Measurements from ENCODE around the gene THAP6.
A peak's percentile ranks its signal among the peaks of the same experiment; 100 is the strongest.
"Not testable (repeated sequence)": the region's sequence is repeated elsewhere in the genome, so short reads cannot be mapped to it uniquely, and the experiment has no call there.

Gene THAP6

DNA sequence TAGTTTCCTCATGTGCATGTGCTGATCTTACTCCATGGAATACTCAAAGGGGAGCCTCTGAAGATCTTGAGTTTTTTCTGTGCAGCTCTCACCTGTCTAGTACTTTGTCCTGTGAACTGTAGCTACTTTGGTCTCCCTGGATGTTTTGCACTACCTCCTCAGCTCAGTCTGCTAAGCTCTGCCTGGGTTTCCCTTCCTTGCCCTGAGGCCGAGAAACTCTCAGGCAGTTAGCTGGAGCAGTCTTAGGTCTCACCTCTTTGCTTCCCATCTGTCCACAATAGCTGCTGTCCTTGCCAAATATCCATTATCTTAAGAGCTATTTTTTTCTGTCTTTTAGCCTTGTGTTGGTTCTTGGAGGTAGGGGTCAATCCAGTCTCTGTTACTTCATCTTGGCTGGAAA lies 11.6 kb downstream of the THAP6 start:
- DNase-seq (ENCODE audit: low read depth in 2 of 2), result no peak

DNA sequence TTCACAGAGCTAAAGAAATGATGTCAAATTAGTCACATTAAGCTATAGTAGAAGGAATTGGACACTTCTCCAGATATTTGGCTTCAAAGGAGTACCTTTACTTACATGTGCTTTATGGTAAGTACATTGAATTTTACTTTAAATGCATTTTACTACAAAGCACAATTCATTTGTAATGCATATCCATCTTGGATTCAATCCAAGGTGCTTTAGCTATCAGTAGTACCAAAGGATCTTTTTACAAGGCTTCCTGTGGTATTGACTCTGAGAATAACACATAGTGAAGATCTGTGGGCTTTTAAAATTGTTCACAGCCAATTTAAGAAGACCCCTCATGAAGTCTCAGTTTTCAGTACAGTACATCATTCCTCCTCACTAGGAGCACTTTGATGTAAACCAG lies 13.2 kb downstream of the THAP6 start:
- DNase-seq (ENCODE audit: low read depth in 2 of 2), result no peak

DNA sequence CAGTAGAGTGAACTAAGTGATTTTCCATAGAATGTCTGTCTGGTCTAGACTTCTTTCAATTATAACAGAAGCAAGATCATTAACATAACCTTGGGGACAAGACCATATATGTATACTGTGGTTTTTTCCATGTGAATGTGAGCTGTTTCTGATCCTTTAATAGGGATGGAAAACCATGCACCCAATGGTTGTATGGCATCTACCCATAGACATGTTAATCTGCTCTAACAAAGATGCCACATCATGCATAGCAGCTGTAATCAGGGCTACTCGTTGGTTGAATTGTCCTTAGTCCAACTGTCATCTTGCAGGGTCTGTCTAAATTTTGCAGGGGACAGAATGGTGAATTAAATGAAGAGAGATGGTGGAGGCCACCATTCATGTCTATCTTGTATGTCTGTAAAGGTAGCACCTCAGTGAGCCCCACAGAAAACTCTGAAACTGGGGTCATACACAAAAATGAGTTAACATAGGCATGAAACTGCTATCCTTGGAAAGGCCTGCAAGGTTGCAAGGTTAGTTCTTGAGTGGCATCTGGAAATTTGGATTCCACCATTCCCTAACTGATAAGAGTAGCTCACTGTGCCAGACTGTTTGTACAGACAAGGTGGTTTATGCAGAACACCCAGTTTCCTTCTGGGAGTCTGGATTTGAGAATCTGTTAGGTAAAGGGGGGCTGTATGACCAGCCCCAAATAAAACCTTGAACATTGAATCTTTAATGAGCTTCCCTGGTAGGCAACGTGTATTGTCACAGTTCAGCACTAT lies 16.5 kb downstream of the THAP6 start:
- DNase-seq (ENCODE audit: low read depth in 2 of 2), result no peak

DNA sequence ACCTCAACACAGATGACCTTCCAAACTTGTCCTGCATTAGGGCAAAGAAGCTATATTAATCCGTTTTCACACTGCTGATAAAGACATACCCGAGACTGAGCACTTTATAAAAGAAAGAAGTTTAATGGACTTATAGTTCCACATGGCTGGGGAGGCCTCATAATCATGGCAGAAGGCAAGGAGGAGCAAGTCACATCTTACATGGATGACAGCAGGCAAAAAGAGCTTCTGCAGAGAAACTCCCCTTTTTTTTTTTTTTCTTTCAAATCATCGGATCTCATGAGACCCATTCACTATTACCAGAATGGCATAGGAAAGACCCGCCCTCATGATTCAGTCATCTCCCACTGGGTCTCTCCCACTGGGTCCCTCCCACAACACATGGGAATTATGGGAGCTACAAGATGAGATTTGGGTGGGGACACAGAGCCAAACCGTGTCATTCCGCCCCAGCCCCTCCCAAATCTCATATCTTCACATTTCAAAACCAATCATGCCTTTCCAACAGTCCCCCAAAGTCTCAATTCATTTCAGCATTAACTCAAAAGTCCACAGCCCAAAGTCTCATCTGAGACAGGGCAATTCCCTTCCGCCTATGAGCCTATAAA lies 17.4 kb downstream of the THAP6 start:
- not testable (repeated sequence) for DNase-seq (ENCODE audit: low read depth in 2 of 2)

DNA sequence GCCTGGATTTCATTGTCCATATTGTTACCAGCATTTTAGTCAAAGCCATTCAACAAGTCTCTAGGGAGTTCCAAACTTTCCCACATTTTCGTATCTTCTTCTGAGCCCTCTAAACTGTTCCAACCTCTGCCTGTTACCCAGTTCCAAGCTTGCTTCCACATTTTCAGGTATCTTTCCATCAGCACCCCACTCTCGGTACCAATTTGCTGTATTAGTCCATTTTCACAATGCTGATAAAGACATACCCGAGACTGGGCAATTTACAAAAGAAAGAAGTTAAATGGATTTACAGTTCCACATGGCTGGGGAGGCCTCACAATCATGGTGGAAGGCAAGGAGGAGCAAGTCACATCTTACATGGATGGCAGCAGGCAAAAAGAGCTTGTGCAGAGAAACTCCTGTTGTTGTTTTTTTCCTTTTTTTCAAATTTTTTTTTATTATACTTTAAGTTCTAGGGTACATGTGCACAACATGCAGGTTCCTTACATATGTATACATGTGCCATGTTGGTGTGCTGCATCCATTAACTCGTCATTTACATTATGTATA lies 19.1 kb downstream of the THAP6 start:
- not testable (repeated sequence) for DNase-seq (ENCODE audit: low read depth in 2 of 2)

DNA sequence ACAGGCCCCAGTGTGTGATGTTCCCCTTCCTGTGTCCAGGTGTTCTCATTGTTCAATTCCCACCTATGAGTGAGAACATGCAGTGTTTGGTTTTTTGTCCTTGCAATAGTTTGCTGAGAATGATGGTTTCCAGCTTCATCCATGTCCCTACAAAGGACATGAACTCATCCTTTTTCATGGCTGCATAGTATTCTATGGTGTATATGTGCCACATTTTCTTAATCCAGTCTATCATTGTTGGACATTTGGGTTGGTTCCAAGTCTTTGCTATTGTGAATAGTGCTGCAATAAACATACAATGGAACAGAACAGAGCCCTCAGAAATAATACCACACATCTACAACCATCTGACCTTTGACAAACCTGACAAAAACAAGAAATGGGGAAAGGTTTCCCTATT lies 19.7 kb downstream of the THAP6 start:
- DNase-seq (ENCODE audit: low read depth in 2 of 2), result not testable (repeated sequence)

DNA sequence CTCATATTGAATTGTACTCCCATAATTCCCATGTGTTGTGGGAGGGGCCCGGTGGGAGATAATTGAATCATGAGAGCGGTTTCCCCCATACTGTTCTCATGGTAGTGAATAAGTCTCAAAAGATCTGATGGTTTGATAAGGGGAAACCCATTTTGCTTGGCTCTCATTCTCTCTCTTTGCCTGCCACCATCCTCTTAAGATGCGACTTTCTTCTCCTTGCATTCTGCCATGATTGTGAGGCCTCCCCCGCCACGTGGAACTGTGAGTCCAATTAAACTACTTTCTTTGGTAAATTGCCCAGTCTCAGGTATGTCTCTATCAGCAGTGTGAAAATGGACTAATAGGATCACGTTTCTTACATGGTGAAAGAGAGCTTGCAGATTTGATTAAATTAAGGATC lies 23.0 kb downstream of the THAP6 start:
- DNase-seq (ENCODE audit: low read depth in 2 of 2), result not testable (repeated sequence)

DNA sequence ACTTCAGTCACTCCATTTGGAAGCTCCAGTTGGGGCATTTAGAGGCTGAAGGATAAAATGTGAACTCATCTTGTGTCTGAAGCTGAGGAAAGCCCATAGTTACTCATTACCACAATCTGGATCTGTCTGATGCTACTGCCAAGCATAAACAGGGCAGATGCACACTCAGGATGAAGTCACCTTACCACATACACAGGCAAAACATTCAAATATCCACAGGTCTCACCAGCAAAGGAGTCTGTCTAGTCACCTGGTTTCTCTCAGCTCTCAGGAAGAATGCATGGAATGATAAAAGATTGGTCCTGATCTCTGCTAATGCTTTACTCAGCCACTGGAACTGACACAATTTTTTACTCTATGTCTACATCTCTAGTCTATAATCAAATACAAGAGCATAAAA lies 28.6 kb downstream of the THAP6 start:
- DNase-seq (ENCODE audit: low read depth in 2 of 2), result no peak

DNA sequence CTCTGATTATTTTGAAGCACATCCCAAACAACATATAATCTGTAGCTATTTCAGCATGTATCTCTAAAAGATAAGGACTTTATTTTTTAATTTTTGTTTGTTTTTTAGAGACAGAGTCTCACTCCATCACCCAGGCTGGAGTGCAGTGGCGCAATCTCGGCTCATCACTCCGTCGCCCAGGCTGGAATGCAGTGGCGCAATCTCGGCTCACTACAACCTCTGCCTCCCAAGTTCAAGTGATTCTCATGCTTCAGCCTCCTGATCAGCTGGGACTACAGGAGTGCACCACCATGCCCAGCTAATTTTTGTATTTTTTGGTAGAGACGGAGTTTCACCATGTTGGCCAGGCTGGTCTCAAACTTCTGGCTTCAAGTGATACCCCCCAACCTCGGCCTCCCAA lies 29.9 kb downstream of the THAP6 start:
- not testable (repeated sequence) for DNase-seq (ENCODE audit: low read depth in 2 of 2)

DNA sequence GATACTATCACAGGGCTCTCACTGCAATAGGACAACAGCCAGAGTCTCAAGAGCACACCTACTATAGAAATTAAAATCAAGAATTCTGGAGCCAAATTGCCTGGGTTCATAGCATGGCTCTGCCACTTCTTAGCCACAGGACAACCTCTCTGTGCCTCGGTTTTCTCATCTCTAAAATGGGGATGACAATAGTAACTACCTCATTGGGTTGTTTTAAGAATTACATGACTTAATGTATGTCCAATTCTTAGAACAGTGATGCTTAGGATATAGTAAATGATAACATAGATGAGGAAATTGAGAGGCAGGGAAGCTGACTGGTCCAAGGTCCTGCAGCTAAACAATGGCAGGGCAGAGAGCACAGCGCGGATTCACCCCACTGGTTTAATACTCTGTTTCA lies 30.6 kb downstream of the THAP6 start:
- DNase-seq (ENCODE audit: low read depth in 2 of 2), result no peak

DNA sequence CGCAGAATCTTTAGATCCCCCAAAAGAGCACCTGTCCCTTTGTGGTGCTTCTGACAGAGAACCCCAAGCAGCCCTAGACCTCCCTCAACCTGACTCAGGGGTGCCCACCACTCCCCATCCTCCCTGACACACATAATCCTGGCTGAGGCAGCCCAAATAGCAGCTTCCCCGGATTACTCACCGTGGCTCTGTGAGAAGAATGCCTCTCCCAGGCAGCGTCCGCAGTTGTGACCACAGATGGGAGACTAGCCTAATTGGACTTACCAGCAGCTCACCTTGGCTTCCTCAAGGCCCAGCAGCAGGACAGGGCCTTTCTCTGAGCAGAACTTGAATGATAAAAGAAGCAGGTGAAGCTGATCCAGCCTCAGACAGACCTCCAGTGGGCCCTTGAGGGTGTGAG lies 31.3 kb downstream of the THAP6 start:
- DNase-seq (ENCODE audit: low read depth in 2 of 2), result no peak

DNA sequence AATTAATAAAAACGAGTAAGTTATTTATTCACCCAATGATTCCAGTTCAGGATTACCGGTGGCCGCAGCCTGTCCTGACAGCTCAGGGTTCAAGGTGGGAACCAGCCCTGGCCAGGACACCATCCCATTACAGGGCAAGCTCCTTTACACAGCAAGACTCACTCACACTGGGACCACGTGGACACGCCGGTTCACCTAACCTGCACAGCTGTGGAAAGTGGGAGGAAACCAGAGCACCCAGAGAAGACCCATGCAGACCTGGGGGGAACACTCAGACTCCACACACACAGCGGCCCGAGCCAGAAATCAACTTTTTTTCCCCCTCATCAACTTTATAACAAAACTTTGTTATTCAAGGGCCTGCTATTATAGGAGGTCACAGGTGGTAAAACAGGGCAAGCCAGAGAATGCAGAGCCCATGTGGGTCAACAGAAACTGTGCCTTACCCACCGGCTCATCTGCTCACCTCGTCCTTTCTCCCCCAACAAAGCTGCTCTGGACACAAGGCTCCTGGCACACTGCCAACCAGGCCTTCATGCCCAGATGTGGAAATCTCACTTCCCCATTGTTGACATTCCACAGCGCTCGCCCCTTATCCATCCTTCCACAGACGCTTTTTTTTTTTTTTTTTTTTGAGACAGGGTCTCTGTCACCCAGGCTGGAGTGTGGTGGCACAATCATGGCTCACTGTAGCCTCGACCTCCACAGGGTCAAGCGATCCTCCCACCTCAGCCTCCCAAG lies 33.5 kb downstream of the THAP6 start:
- no peak for DNase-seq (ENCODE audit: low read depth in 2 of 2)

DNA sequence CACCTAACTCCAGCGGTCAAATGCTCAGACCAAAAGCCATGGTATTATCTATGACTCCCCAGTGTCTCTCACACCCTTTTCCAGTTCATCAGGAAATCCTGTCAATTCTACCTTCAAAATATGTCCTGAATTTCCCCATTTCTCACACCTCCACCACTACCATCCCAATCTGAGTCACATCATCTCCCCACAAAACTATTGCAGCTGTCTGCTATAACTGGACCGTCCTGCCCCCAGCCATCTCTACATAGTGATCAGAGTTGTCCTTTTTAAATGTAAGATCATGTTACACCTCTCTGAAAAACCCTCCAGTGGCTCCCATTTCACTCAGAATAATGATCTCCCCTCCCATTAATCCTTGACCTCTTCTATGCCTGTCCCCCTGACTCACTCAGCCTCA lies 34.7 kb downstream of the THAP6 start:
- no peak for DNase-seq (ENCODE audit: low read depth in 2 of 2)

DNA sequence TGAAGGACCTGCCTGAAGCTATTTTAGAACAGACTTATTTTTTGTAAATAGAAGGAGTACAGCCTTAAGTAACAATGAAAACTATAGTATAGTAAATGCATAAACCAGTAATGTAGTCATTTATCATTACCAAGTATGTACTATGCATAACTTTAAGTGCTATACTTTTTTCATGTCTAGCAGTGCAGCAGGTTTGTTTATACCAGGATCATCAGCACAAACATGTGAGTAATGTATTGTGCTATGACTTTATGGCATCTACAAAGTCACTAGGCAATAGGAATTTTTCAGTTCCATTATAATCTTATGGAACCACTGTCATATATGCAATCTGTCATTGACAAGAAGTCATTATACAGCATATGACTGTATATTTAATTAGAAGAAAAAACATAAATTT lies 38.2 kb downstream of the THAP6 start:
- DNase-seq (ENCODE audit: low read depth in 2 of 2), result no peak

DNA sequence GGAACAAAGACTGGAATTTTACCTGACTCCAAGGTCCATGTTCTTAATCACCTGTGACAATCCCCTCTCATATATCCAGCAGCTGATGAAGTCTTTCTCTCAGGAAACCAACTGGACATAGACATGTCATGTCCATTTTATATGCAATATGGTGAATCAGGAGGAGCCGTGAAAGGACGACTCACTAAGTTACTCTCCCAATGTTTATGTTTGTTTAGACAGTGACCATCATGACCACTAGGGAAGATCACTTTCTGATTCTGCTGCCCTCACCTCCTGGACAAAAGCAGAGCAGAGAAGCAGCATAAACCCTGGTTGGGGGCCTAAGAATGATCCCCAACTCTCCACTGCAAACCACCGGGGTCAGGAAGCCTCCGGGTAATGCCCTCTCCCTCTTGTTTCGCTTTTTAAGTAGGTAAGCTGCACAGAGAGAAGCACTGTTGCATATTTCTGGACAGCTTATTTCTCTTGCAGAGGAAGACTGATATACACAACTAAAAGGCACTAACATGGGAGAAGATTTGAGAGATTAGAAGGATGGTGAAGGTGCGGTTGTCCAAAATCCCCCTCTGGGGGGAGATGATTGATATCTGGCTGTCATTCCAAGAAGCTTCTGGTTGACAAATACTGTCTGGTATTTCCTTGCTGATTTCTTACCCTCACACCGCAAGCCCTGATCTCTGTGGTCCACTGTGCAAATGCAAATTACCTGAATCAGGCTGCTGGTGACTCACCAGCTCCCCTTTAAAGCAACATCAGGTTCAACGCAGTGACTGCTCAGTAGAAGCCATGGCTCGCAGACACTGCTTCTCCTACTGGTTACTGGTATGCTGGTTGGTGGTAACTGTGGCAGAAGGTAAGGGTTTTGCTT lies 41.3 kb downstream of the THAP6 start, which contains the start of gene ODAPH:
ODAPH (plus strand) TSS at position 773 of the 871 bp plus-strand sequence; CDS start at position 790, 17 bp downstream.
- DNase-seq (ENCODE audit: low read depth in 2 of 2), result peak in 1 of 2 experiments; percentile 3

DNA sequence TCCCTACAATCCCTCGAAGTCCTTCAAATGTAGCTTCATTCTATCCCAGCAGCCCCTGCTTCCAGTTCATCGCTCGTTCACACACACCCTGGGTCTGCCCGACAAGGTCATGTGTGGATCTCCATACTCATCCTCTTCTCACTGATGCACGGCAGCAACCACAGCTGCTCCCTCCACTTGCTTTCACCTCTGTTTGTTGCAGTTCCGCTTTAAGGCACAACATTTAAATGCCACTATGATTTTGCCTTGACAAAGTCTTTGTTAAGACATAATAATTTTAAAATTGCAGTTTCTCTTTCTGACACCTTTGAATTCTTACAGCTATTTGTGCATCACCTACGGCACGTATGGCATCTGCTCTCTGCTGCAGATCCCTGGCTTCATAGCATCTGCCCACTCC lies 43.4 kb downstream of the THAP6 start:
- no peak for DNase-seq (ENCODE audit: low read depth in 2 of 2)

DNA sequence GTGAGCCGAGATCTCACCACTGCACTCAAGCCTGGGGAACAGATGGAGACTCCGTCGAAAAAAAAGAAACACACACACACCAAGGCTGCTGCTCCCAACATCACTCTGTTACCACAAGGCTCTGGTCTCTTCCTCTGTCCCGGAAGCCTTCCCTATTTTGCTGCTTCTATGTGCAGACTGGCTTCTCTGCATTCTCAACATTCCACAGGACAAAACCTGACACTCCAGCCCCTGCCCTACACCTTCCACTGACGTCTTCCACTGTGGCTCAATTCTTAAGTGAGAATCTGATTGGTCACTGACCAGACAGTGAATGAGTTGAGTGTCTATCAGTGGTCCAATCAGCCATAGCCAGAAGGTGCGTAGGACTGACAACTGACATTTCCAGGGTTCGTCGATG lies 47.5 kb downstream of the THAP6 start:
- DNase-seq (ENCODE audit: low read depth in 2 of 2), result no peak

DNA sequence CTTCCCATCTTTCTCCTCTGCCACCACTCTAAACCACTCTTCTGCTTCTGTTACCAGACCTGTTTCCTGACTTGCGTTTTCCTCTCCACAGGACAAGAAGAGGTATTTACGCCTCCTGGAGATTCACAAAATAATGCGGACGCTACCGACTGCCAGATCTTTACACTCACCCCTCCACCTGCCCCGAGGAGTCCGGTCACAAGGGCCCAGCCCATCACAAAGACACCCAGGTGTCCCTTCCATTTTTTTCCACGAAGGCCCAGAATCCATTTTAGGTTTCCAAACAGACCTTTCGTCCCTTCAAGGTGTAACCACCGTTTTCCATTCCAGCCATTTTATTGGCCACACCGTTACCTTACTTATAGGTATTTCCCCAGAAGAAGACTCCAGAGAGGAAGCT lies 49.8 kb downstream of the THAP6 start:
- DNase-seq (ENCODE audit: low read depth in 2 of 2), result no peak

DNA sequence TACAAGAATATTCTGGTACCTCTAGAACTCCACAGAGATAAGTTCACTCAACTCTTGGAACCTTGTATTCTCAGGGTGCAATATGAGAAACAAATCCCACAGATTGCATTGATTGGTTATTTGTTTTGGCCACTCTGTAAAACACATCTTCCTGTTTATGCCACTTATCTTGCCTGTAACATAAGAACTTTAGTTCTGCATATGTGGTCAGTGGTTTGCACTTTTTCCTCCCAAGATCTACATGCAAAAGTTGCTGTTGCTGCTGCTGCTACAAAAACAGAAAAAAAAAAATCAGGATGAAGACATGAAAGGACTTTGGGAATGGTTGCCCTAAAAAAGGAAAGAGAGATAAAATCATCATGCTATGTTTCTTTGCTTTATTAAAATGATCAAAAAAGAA lies 51.2 kb downstream of the THAP6 start:
- no peak for DNase-seq (ENCODE audit: low read depth in 2 of 2)

DNA sequence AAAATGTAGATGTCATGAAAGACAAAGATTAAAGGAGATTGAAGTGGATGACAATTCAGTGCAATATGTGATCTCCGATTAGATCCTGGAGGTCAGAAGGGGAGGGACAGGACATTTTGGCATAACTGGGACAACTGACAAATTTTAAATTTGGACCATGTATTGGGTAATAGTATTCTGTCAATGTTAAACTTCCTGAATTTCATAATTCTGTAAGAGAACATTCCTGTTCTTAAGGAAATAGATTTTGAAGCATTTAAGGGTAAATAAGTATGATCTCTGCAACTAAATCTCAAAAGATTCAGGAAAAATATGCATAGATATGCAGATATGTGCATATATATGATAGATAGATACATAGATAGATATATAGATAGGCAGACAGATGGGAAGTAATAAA lies 52.6 kb downstream of the THAP6 start:
- no peak for DNase-seq (ENCODE audit: low read depth in 2 of 2)

DNA sequence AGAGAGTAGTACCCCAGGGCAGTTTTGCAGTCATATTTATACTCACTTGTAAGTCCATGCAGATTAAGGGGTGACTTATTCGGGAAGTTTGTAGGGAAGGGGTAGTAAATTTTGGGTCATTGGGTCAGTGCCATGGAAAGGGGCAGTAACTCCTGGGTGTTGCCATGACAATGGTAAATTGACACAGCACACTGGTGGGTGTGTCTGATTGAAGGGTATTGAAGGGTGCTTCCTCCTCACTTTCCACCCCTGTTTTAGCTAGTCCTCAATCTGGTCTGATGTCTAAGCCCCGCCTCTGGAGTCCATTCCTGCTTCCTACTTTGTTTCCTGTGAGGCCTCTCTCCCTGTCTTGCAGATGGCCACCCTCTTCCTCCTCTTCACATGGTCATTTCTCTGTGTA lies 53.5 kb downstream of the THAP6 start:
- no peak for DNase-seq (ENCODE audit: low read depth in 2 of 2)
